H9 (cell line): ENCODE measurements around the gene ADGRF5. TPM values are rescaled to one million over a fixed set of nuclear protein-coding genes. Genes with fewer than 3 reads are reported as not detected.

Source experiments
- DNase-seq: peaks from one replicate; pipeline ENCODE4 v3.0.0-alpha.2; 2017
- H2AFZ ChIP-seq: one replicate; pipeline ENCODE4 v1.6.1; 2013; ENCODE audit warnings: mild to moderate bottlenecking, low read length, control low read depth, moderate library complexity
- H2AK5ac ChIP-seq: 2 replicates; pipeline ENCODE4 v1.6.1; 2013; ENCODE audit warnings: low read length, control low read depth, mixed read lengths; ENCODE audit not compliant: insufficient read length
- H2BK120ac ChIP-seq: one replicate; pipeline ENCODE4 v1.6.1; 2013; ENCODE audit warnings: low read depth, mild to moderate bottlenecking, low read length, control low read depth, inconsistent platforms; ENCODE audit not compliant: poor library complexity, severe bottlenecking
- H2BK12ac ChIP-seq: 2 replicates; pipeline ENCODE4 v1.6.1; 2013; ENCODE audit warnings: low read length, control low read depth, mixed read lengths, low read depth; ENCODE audit not compliant: insufficient read length
- H2BK15ac ChIP-seq: 2 replicates; pipeline ENCODE4 v1.6.1; 2013; ENCODE audit warnings: low read depth, low read length, control low read depth
- H2BK20ac ChIP-seq: one replicate; pipeline ENCODE4 v1.6.1; 2013; ENCODE audit warnings: low read depth, mild to moderate bottlenecking, low read length, control low read depth, inconsistent platforms; ENCODE audit not compliant: poor library complexity, severe bottlenecking
- H2BK5ac ChIP-seq: 2 replicates; pipeline ENCODE4 v1.6.1; 2013; ENCODE audit warnings: low read length, control low read depth, mixed read lengths; ENCODE audit not compliant: insufficient read length
- H3K14ac ChIP-seq: 2 replicates; pipeline ENCODE4 v1.6.1; 2013; ENCODE audit warnings: low read length, control low read depth; ENCODE audit not compliant: insufficient read depth
- H3K18ac ChIP-seq: 2 replicates; pipeline ENCODE4 v1.6.1; 2013; ENCODE audit warnings: low read depth, mild to moderate bottlenecking, mixed read lengths, low read length, control low read depth; ENCODE audit not compliant: insufficient read length
- H3K23ac ChIP-seq: 2 replicates; pipeline ENCODE4 v1.6.1; 2013; ENCODE audit warnings: low read length, control low read depth, mixed read lengths, low read depth; ENCODE audit not compliant: insufficient read length
- H3K23me2 ChIP-seq: 2 replicates; pipeline ENCODE4 v1.6.1; 2013; ENCODE audit warnings: low read depth, mild to moderate bottlenecking, mixed read lengths, low read length, control low read depth; ENCODE audit not compliant: insufficient read length, poor library complexity, severe bottlenecking
- H3K27ac ChIP-seq: 2 replicates; pipeline ENCODE4 v1.5.1; 2013; ENCODE audit warnings: low read length, control low read depth, mixed read lengths, low read depth; ENCODE audit not compliant: insufficient read length
- H3K27me3 ChIP-seq: 2 replicates; pipeline ENCODE4 v1.6.1; 2013; ENCODE audit warnings: low read length, control low read depth, inconsistent platforms; ENCODE audit not compliant: insufficient read depth
- H3K4ac ChIP-seq: 2 replicates; pipeline ENCODE4 v1.6.1; 2013; ENCODE audit warnings: low read depth, mild to moderate bottlenecking, control low read depth, inconsistent platforms, low read length, moderate library complexity
- H3K4me1 ChIP-seq: 2 replicates; pipeline ENCODE4 v1.6.1; 2013; ENCODE audit warnings: low read length, control low read depth, inconsistent platforms; ENCODE audit not compliant: insufficient read depth
- H3K4me2 ChIP-seq: 2 replicates; pipeline ENCODE4 v1.6.1; 2013; ENCODE audit warnings: low read length, control low read depth, mixed read lengths; ENCODE audit not compliant: insufficient read length, insufficient read depth
- H3K56ac ChIP-seq: 2 replicates; pipeline ENCODE4 v1.6.1; 2013; ENCODE audit warnings: low read depth, mild to moderate bottlenecking, mixed read lengths, low read length, control low read depth; ENCODE audit not compliant: insufficient read length
- H3K79me1 ChIP-seq: 2 replicates; pipeline ENCODE4 v1.6.1; 2013; ENCODE audit warnings: low read depth, mild to moderate bottlenecking, moderate library complexity, low read length, control low read depth, inconsistent platforms; ENCODE audit not compliant: insufficient read depth, poor library complexity, severe bottlenecking
- H3K79me2 ChIP-seq: 2 replicates; pipeline ENCODE4 v1.6.1; 2013; ENCODE audit warnings: low read length, control low read depth, inconsistent platforms; ENCODE audit not compliant: insufficient read depth
- H3K9ac ChIP-seq: 2 replicates; pipeline ENCODE4 v1.6.1; 2013; ENCODE audit warnings: low read length, control low read depth, mixed read lengths; ENCODE audit not compliant: insufficient read length; ENCODE audit errors: extremely low read depth
- H3K9me3 ChIP-seq: one replicate; pipeline ENCODE4 v1.6.1; 2013; ENCODE audit warnings: low read depth, low read length, inconsistent platforms; ENCODE audit not compliant: control insufficient read depth
- H3T11ph ChIP-seq: one replicate; pipeline ENCODE4 v1.6.1; 2013; ENCODE audit warnings: mild to moderate bottlenecking, low read length, control low read depth, inconsistent platforms
- H4K20me1 ChIP-seq: one replicate; pipeline ENCODE4 v1.6.1; 2013; ENCODE audit not compliant: control insufficient read depth, insufficient read length, insufficient read depth
- H4K5ac ChIP-seq: 2 replicates; pipeline ENCODE4 v1.6.1; 2013; ENCODE audit warnings: low read depth, mild to moderate bottlenecking, mixed read lengths, low read length, control low read depth; ENCODE audit not compliant: insufficient read length
- H4K8ac ChIP-seq: replicated peaks from 2 replicates; pipeline ENCODE4 v1.6.1; 2013; ENCODE audit warnings: low read length, control low read depth, mixed read lengths, low read depth; ENCODE audit not compliant: insufficient read length
- H4K91ac ChIP-seq: 2 replicates; pipeline ENCODE4 v1.6.1; 2013; ENCODE audit warnings: low read depth, mild to moderate bottlenecking, moderate library complexity, mixed read lengths, low read length, control low read depth; ENCODE audit not compliant: insufficient read length
- H3K27ac Mint-ChIP-seq, 3 experiments: 2 replicates in 2 of 3; 3 replicates in 1 of 3; pipeline ENCODE4 v1.8.0; 2020 to 2021; ENCODE audit warnings: mixed read lengths in 3 of 3, mild to moderate bottlenecking in 1 of 3, moderate library complexity in 1 of 3
- H3K27me3 Mint-ChIP-seq: 2 replicates; pipeline ENCODE4 v1.8.0; 2021; ENCODE audit warnings: low read depth, mild to moderate bottlenecking, moderate library complexity, mixed read lengths
- H3K36me3 Mint-ChIP-seq, 3 experiments: 2 replicates in 2 of 3; 3 replicates in 1 of 3; pipeline ENCODE4 v1.8.0; 2020 to 2021; ENCODE audit warnings: low read depth in 3 of 3, mixed read lengths in 3 of 3; ENCODE audit not compliant: insufficient read depth in 1 of 3
- H3K4me1 Mint-ChIP-seq, 2 experiments: 2 replicates each; pipeline ENCODE4 v1.8.0; 2020; ENCODE audit warnings: mixed read lengths in 2 of 2
- H3K4me3 Mint-ChIP-seq, 2 experiments: 2 replicates in 1 of 2; 3 replicates in 1 of 2; pipeline ENCODE4 v1.8.0; 2020 to 2021; ENCODE audit warnings: mild to moderate bottlenecking in 2 of 2, mixed read lengths in 2 of 2, moderate library complexity in 1 of 2
- H3K9me3 Mint-ChIP-seq, 2 experiments: 2 replicates in 1 of 2; 3 replicates in 1 of 2; pipeline ENCODE4 v1.8.0; 2020; ENCODE audit warnings: mild to moderate bottlenecking in 2 of 2, mixed read lengths in 2 of 2, moderate library complexity in 1 of 2
- CTCF ChIP-seq: fragments of 200-600 bp; sonication (generic); conservative IDR thresholded peaks from 3 replicates; pipeline ENCODE4 v1.8.0; 2021; ENCODE audit warnings: antibody characterized with exemption, mild to moderate bottlenecking
- WGBS: extraction: QIAGEN DNeasy Blood & Tissue Kit; methylation state at CpG from one replicate; pipeline ENCODE4 v1.1.7; 2013; ENCODE audit warnings: missing lambda C conversion rate, low lambda C conversion rate, mixed read lengths; ENCODE audit not compliant: insufficient read length; ENCODE audit errors: extremely low coverage; 5-methylcytosine and 5-hydroxymethylcytosine counted together
- total RNA-seq: library from RNA; stranded (reverse); gene quantifications from 2 replicates; pipeline ENCODE4 v1.2.1, GENCODE V29; 2021

Gene ADGRF5
- total RNA-seq, 1 experiment from 2014 or later: not detected

- Histone ChIP-seq H3K4me1 (no peaks in the 10 kb centered on the region), H3K9me3 (no peaks in the 10 kb centered on the region), H3T11ph (no peak overlapping the region), H2AK5ac (no peak overlapping the region), H3K18ac (no peak overlapping the region), H2BK5ac (no peak overlapping the region), H3K56ac (no peak overlapping the region), H4K5ac (no peak overlapping the region), H3K9ac (no peak overlapping the region), H3K23me2 (no peaks in the 10 kb centered on the region), H4K91ac (no peak overlapping the region), H2BK12ac (no peak overlapping the region), H3K79me1 (no peaks in the 10 kb centered on the region), H3K4me2 (no peak overlapping the region), H2BK15ac (no peak overlapping the region), H3K27ac (no peak overlapping the region), H2BK20ac (no peak overlapping the region), H3K4ac (no peak overlapping the region), H3K27me3 (no peaks in the 10 kb centered on the region), H3K79me2 (no peaks in the 10 kb centered on the region), H3K23ac (no peak overlapping the region), H3K14ac (no peak overlapping the region), H4K20me1 (no peaks in the 10 kb centered on the region), H2BK120ac (no peak overlapping the region), H4K8ac (no peak overlapping the region), H2AFZ (no peak overlapping the region)
- Mint-ChIP-seq H3K27me3 (no peaks in the 10 kb centered on the region; the same call in 1 of the 2 replicates), H3K4me1 (peaks cover 9% of the 10 kb centered on the region in 2 experiments), H3K36me3 (no peaks in the 10 kb centered on the region), H3K9me3 (no peaks in the 10 kb centered on the region), H3K4me3 (no peak overlapping the region), H3K27ac (no peak overlapping the region)
- WGBS: no CpG with 5 or more reads among the region's 10 CpGs
- no peak for TF ChIP-seq CTCF
- no peak for DNase-seq
Measured at GRCh38 chr6:46932526-46933319, 11.0 kb upstream of the ADGRF5 start.
